Ramos (cell line): ENCODE results near the gene PDHX.
"Not testable (repeated sequence)": the region's sequence is repeated elsewhere in the genome, so short reads cannot be mapped to it uniquely, and the experiment has no call there.

Experiments used
- in situ Hi-C: fragments of 300-500 bp; cut with MboI; formaldehyde crosslinking; loops from one replicate; pipeline ENCODE4 v1.14.3; 2022; ENCODE audit warnings: low sequenced_read_pairs; ENCODE audit not compliant: unreplicated experiment

PDHX gene

GRCh38 chr11:34916015-34916842 lies at the start of gene PDHX, which contains the start of gene APIP:
PDHX (plus strand) TSS chr11:34916618; CDS start chr11:34916656, 38 bp downstream.
APIP (minus strand) TSS chr11:34916379; CDS start chr11:34916284, 95 bp downstream.
- in situ Hi-C loops, result no loop called here

GRCh38 chr11:34869425-34869824 lies 47.0 kb upstream of the PDHX start:
- in situ Hi-C loops, result no loop called here

DNA sequence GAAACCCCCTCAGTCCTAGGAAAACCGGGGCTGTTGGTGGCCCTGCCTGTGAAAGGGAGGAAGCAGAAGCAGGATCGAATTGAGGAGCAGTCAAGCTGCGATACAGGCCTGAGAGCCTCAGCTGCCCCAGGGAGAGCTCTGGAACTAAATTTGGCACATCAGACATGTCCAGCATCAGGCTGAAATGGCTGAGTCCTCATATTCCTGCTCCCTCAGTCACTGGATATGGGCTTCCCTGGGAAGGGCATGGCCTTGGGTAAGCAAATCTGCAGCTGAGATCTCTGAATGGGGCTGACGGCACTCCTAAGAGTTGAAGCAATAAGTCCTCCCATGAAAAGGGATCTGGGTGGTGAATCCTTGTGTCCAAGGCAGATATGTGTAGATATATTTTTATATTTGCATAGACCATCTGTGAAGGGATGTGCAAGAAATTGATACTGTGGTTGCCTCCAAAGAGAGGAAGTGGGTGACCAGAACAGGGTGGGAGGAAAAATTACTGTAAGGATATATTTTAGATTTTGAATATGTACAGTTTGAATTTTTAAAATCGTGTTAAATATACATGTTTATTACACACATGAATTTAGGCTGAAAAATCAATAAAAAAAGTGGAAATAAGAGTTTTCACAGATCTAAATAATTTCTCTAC lies 45.7 kb upstream of the PDHX start:
- in situ Hi-C loops, result no loop called here

- in situ Hi-C loops, result no loop called here
Measured at GRCh38 chr11:34874202-34874601, 42.2 kb upstream of the PDHX start.

DNA sequence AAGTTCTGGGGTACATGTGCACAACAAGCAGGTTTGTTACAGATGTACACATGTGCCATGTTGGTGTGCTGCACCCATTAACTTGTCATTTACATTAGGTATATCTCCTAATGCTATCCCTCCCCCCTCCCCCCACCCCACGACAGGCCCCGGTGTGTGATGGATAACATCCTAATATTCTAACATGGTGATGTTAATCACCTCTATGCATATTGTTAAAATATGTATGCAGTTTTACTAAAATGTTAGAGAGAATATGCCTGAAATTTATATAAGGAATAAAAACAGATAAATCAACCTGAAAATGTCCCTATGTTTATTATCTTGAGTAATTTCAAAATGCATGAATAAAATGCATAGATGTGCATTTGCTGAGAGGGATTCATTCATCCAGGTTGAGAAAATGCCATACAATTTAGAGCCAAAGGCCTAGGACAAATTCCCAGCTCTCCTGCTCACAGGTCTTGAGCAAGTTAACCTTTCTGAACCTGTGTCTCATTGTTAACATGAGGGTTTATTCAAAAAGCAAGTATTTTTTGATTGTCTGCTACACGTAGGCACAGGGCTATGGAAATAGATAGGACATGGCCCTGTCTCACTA lies 38.9 kb upstream of the PDHX start:
- in situ Hi-C loops, result no loop called here

GRCh38 chr11:34881900-34882299 lies 34.5 kb upstream of the PDHX start:
- in situ Hi-C loops, result no loop called here

DNA sequence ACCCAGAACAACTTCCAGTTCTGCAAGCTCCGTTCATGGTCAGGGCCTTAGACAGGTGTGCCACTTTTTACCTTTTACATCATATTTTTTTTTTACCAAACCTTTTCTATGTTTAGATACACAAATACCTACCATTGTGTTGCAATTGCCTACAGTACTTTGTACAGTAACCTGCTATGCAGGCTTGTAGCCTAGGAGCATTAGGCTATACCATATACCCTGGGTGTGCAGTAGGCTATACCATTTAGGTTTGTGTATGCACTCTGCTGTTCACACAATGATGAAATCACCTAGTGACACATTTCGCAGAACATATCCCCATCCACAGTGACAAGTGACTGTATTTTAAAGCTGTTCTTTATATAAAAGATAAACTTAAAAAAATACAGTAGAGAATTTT lies 29.8 kb upstream of the PDHX start:
- in situ Hi-C loops, result no loop called here

GRCh38 chr11:34887260-34887659 lies 29.2 kb upstream of the PDHX start:
- in situ Hi-C loops, result no loop called here

- in situ Hi-C loops, result no loop called here
Measured at GRCh38 chr11:34890089-34890488, 26.3 kb upstream of the PDHX start.

- in situ Hi-C loops, result no loop called here
Measured at GRCh38 chr11:34890812-34891211, 25.6 kb upstream of the PDHX start.

- in situ Hi-C loops, result no loop called here
Measured at GRCh38 chr11:34891611-34892010, 24.8 kb upstream of the PDHX start.

DNA sequence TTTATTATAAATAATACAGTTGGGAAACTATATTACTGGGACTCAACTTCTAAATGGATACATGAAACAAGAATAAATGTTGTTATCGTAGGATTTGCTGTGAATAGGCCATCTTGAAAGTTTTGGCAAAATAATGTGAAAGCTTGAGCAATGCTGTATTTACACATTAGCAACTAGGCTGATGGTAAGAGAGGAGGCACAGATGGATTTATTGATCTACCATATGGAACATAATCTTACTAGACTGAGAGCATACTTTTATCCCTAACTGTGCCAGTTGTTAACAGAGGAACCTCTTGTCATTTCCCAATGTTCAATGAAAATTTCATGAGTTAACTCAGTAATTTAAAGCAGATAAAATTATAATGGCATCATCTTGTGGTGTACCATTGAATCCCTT lies 23.0 kb upstream of the PDHX start:
- in situ Hi-C loops, result no loop called here

DNA sequence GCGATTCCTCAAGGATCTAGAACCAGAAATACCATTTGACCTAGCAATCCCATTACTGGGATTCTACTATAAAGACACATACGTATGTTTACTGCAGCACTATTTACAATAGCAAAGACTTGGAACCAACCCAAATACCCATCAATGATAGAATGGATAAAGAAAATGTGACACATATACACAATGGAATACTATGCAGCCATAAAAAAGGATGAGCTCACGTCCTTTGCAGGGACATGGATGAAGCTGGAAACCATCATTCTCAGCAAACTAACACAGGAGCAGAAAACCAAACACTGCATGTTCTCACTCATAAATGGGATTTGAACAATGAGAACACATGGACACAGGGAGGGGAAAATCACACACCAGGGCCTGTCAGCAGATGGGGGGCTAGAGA lies 20.2 kb upstream of the PDHX start:
- in situ Hi-C loops, result not testable (repeated sequence)

GRCh38 chr11:34897171-34897870 lies 19.1 kb upstream of the PDHX start:
- in situ Hi-C loops, result no loop called here

DNA sequence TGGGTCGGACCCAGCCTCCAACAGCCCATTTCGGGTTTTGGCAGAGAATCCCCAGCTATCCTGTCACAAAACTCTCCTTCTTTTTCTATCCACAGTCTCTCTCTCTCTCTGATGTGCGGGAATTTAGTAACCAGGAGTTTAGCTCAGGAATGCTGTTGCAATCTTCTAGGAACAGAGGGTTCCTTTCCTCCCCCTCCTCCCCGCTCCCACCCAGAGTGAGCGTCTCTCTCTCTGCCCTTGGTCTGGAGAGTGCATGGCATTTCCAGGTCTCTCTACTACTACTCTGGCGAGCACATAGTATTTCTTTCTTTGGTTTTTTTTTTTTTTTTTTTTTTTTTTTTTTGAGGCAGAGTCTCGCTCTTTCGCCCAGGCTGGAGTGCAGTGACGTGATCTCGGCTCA lies 17.9 kb upstream of the PDHX start:
- in situ Hi-C loops, result no loop called here

DNA sequence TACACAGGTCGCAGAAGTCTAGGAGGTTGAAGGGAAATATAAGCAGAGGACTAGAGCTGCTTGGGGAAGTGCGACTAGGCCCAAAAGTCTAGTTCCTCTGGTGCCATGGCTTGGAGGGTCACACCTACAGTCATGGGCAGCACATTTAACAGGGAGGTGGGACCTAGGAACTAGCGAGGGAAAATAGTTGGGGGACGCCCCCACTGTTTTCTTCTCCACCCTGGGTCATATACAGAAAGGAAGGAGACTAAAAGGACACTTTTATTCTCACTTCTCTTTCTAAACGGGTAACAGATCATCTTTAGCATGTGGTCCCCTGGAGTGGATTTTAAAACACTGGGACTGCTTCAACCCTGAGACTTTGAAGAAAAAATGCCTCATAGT lies 16.8 kb upstream of the PDHX start:
- in situ Hi-C loops, result no loop called here

GRCh38 chr11:34904421-34904955 lies 11.9 kb upstream of the PDHX start:
- in situ Hi-C loops, result no loop called here

- in situ Hi-C loops, result no loop called here
Measured at GRCh38 chr11:34905666-34906065, 10.8 kb upstream of the PDHX start.

DNA sequence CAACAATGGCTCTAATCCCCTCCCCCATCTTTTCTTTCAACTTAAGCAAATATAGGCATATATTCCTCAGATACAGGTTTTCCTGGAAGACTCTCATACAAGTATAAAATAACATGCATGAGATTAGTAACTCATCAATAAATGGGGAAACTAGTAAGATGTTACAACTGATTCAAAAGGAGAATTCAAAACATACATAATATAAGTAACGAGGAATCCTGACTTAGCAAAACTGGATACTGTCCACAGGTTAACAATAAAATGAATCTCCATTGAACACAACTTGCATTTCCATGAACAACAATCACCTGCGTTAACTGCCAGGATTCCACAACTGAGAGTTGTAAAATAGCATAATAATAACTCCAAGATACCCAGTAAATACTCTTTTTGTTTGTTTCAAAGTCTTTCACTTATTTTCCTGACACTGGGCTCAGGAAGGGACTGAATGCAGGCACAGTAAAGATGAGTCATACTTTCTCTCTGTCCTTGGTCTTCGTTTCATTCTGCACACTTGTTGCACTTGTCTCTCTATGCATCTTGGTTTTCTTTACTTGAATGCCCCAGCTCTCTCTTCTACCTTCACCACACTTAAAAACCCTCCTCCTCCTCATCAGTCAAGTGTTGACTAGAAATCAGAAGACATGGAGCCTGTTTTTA lies 8.4 kb upstream of the PDHX start:
- in situ Hi-C loops, result no loop called here

- in situ Hi-C loops, result no loop called here
Measured at GRCh38 chr11:34909415-34909814, 7.0 kb upstream of the PDHX start.
